ENCODE measurements around the gene PRTN3.
A peak's percentile ranks its signal among the peaks of the same experiment; 100 is the strongest.

PRTN3 gene

GRCh38 chr19:803099-803561 is 37.7 kb upstream of the PRTN3 start:
- peak; percentile 27 for DNase-seq (ENCODE audit: low spot score)

- DNase-seq (ENCODE audit: low spot score) = peak; percentile 40
Measured at GRCh38 chr19:803686-804418, 36.9 kb upstream of the PRTN3 start.

- no peak for DNase-seq (ENCODE audit: low spot score)
Measured at GRCh38 chr19:804419-805165, 36.2 kb upstream of the PRTN3 start.

- no peak for DNase-seq (ENCODE audit: low spot score)
Measured at GRCh38 chr19:805166-805551, 35.6 kb upstream of the PRTN3 start.

GRCh38 chr19:805600-806550 is 34.9 kb upstream of the PRTN3 start:
- peak; percentile 32 for DNase-seq (ENCODE audit: low spot score)

- DNase-seq (ENCODE audit: low spot score) = peak; percentile 53
Measured at GRCh38 chr19:806815-807421, 33.9 kb upstream of the PRTN3 start.

- DNase-seq (ENCODE audit: low spot score) = peak; percentile 61
Measured at GRCh38 chr19:807627-808422, 33.0 kb upstream of the PRTN3 start.

GRCh38 chr19:808423-808775 is 32.4 kb upstream of the PRTN3 start:
- no peak for DNase-seq (ENCODE audit: low spot score)

GRCh38 chr19:810077-810855 is 30.5 kb upstream of the PRTN3 start:
- peak; percentile 41 for DNase-seq (ENCODE audit: low spot score)

- DNase-seq (ENCODE audit: low spot score) = peak; percentile 41
Measured at GRCh38 chr19:810883-811489, 29.8 kb upstream of the PRTN3 start.

GRCh38 chr19:811506-812048 is 29.2 kb upstream of the PRTN3 start:
- DNase-seq (ENCODE audit: low spot score) = peak; percentile 38

GRCh38 chr19:812049-812746 is 28.6 kb upstream of the PRTN3 start:
- DNase-seq (ENCODE audit: low spot score) = peak; percentile 57

- peak; percentile 35 for DNase-seq (ENCODE audit: low spot score)
Measured at GRCh38 chr19:812747-813218, 28.0 kb upstream of the PRTN3 start.

GRCh38 chr19:813219-814151 is 27.3 kb upstream of the PRTN3 start:
- DNase-seq (ENCODE audit: low spot score) = peak; percentile 56

- DNase-seq (ENCODE audit: low spot score) = peak; percentile 64
Measured at GRCh38 chr19:814152-815078, 26.4 kb upstream of the PRTN3 start.

- DNase-seq (ENCODE audit: low spot score) = peak; percentile 43
Measured at GRCh38 chr19:815079-815774, 25.6 kb upstream of the PRTN3 start.

Data from HuH-7.5 (cell line).